Activated CD8-positive, alpha-beta T cell treated with anti-CD3 and anti-CD28 coated beads, Interleukin-2, amount 10 ng/mL, durations not matched to agents 7 days and 5 days (primary cell): ENCODE measurements around the gene ADGRD1. TPM values are rescaled to one million over a fixed set of nuclear protein-coding genes. Genes with fewer than 3 reads are reported as not detected.
"Not testable (repeated sequence)": the region's sequence is repeated elsewhere in the genome, so short reads cannot be mapped to it uniquely, and the experiment has no call there.

Source experiments
- ATAC-seq: fragments of 150-1000 bp; cut with Tn5 transposase; one replicate; pipeline ENCODE4 v1.10.0; 2021; ENCODE audit warnings: moderate library complexity
- CTCF ChIA-PET: fragments of 350-600 bp; sonication (Branson Sonifier 250); formaldehyde crosslinking; loops from one replicate; lab custom pipeline; 2021; ENCODE audit warnings: antibody characterized with exemption; lab: Charles Lee
- POLR2A ChIA-PET: fragments of 350-600 bp; sonication (Branson Sonifier 250); formaldehyde crosslinking; loops from one replicate; lab custom pipeline; 2021; ENCODE audit warnings: antibody characterized with exemption; lab: Charles Lee
- DNase-seq: peaks from one replicate; pipeline ENCODE4 v3.0.0-alpha.2; 2020
- H3K27ac Mint-ChIP-seq: one replicate; pipeline ENCODE4 v1.8.0; 2021; ENCODE audit warnings: mild to moderate bottlenecking, mixed read lengths
- H3K27me3 Mint-ChIP-seq: one replicate; pipeline ENCODE4 v1.8.0; 2021; ENCODE audit warnings: low read depth, mixed read lengths
- H3K36me3 Mint-ChIP-seq: one replicate; pipeline ENCODE4 v1.8.0; 2021; ENCODE audit warnings: low read depth, mixed read lengths
- H3K4me1 Mint-ChIP-seq: one replicate; pipeline ENCODE4 v1.8.0; 2021; ENCODE audit warnings: low read depth, mixed read lengths
- H3K4me3 Mint-ChIP-seq: one replicate; pipeline ENCODE4 v1.8.0; 2021; ENCODE audit warnings: mild to moderate bottlenecking, mixed read lengths
- H3K9me3 Mint-ChIP-seq: one replicate; pipeline ENCODE4 v1.8.0; 2022; ENCODE audit warnings: mixed read lengths; ENCODE audit not compliant: insufficient read depth
- total RNA-seq, 2 experiments: library from RNA; stranded (reverse); gene quantifications; one replicate each; pipeline ENCODE4 v1.2.3, GENCODE V29; 2021

The ADGRD1 gene
- total RNA-seq, 2 experiments from 2014 or later, result not detected

- Mint-ChIP-seq H3K9me3 (no peaks in the 10 kb centered on the region), H3K27me3 (peaks cover 5% of the 10 kb centered on the region), H3K27ac (no peak overlapping the region), H3K4me1 (no peaks in the 10 kb centered on the region), H3K36me3 (no peaks in the 10 kb centered on the region), H3K4me3 (no peak overlapping the region)
- DNase-seq, result no peak
- ChIA-PET CTCF (no interaction called here), POLR2A (no interaction called here)
- ATAC-seq, result no peak
Observed at GRCh38 chr12:130993759-130994670, 40.3 kb downstream of the ADGRD1 start.

GRCh38 chr12:130994821-130995375, 41.2 kb downstream of the ADGRD1 start:
- ChIA-PET POLR2A (no interaction called here), CTCF (no interaction called here)
- H3K36me3 Mint-ChIP-seq, result no peaks in the 10 kb centered on the region
- no peak for DNase-seq
- H3K9me3 Mint-ChIP-seq, result no peaks in the 10 kb centered on the region
- H3K27ac Mint-ChIP-seq, result no peak overlapping the region
- H3K4me1 Mint-ChIP-seq, result no peaks in the 10 kb centered on the region
- ATAC-seq, result no peak
- H3K4me3 Mint-ChIP-seq, result no peak overlapping the region
- H3K27me3 Mint-ChIP-seq, result peaks cover 5% of the 10 kb centered on the region

- H3K27ac Mint-ChIP-seq, H3K36me3 Mint-ChIP-seq, POLR2A ChIA-PET, ATAC-seq, H3K4me3 Mint-ChIP-seq, H3K4me1 Mint-ChIP-seq, CTCF ChIA-PET, H3K27me3 Mint-ChIP-seq, H3K9me3 Mint-ChIP-seq, DNase-seq: not testable (repeated sequence)
Observed at GRCh38 chr12:130995386-130995969, 41.8 kb downstream of the ADGRD1 start.

- no peaks in the 10 kb centered on the region for H3K36me3 Mint-ChIP-seq
- POLR2A ChIA-PET, result no interaction called here
- no peaks in the 10 kb centered on the region for H3K9me3 Mint-ChIP-seq
- no peak overlapping the region for H3K4me3 Mint-ChIP-seq
- no peak overlapping the region for H3K27ac Mint-ChIP-seq
- H3K4me1 Mint-ChIP-seq, result no peaks in the 10 kb centered on the region
- CTCF ChIA-PET, result no interaction called here
- H3K27me3 Mint-ChIP-seq, result no peaks in the 10 kb centered on the region
- DNase-seq (no peak), ATAC-seq (no peak)
Observed at GRCh38 chr12:130998136-130998535, 44.4 kb downstream of the ADGRD1 start.

- DNase-seq (no peak), ATAC-seq (no peak)
- POLR2A ChIA-PET, result no interaction called here
- Mint-ChIP-seq H3K4me1 (no peaks in the 10 kb centered on the region), H3K4me3 (no peak overlapping the region), H3K27ac (no peak overlapping the region), H3K36me3 (no peaks in the 10 kb centered on the region), H3K27me3 (no peaks in the 10 kb centered on the region), H3K9me3 (no peaks in the 10 kb centered on the region)
- CTCF ChIA-PET, result no interaction called here
Observed at GRCh38 chr12:131000000-131000486, 46.3 kb downstream of the ADGRD1 start.

GRCh38 chr12:131001493-131001892, 47.8 kb downstream of the ADGRD1 start:
- no peak for DNase-seq
- CTCF ChIA-PET, result no interaction called here
- Mint-ChIP-seq H3K4me3 (no peak overlapping the region), H3K4me1 (no peaks in the 10 kb centered on the region), H3K36me3 (no peaks in the 10 kb centered on the region), H3K9me3 (no peaks in the 10 kb centered on the region), H3K27ac (no peak overlapping the region), H3K27me3 (no peaks in the 10 kb centered on the region)
- ATAC-seq, result no peak
- POLR2A ChIA-PET, result no interaction called here

GRCh38 chr12:131002216-131002631, 48.5 kb downstream of the ADGRD1 start:
- DNase-seq (no peak), ATAC-seq (no peak)
- Mint-ChIP-seq H3K4me1 (no peaks in the 10 kb centered on the region), H3K27me3 (no peaks in the 10 kb centered on the region), H3K4me3 (no peak overlapping the region), H3K36me3 (no peaks in the 10 kb centered on the region), H3K27ac (no peak overlapping the region), H3K9me3 (no peaks in the 10 kb centered on the region)
- ChIA-PET CTCF (no interaction called here), POLR2A (interaction anchor here (0.6 kb wide), 1 partner anchor 670 kb away, joined by 3 read pairs; no protein-coding TSS in a partner anchor)

GRCh38 chr12:131003036-131003715, 49.5 kb downstream of the ADGRD1 start:
- ATAC-seq (no peak), DNase-seq (no peak)
- H3K9me3 Mint-ChIP-seq, result no peaks in the 10 kb centered on the region
- H3K36me3 Mint-ChIP-seq, result no peaks in the 10 kb centered on the region
- no peaks in the 10 kb centered on the region for H3K27me3 Mint-ChIP-seq
- no peaks in the 10 kb centered on the region for H3K4me1 Mint-ChIP-seq
- H3K4me3 Mint-ChIP-seq, result no peak overlapping the region
- POLR2A ChIA-PET, result no interaction called here
- CTCF ChIA-PET, result no interaction called here
- H3K27ac Mint-ChIP-seq, result no peak overlapping the region

- POLR2A ChIA-PET, result no interaction called here
- CTCF ChIA-PET, result no interaction called here
- H3K27me3 Mint-ChIP-seq, result no peaks in the 10 kb centered on the region
- DNase-seq, result no peak
- no peaks in the 10 kb centered on the region for H3K9me3 Mint-ChIP-seq
- H3K4me1 Mint-ChIP-seq, result no peaks in the 10 kb centered on the region
- no peak for ATAC-seq
- H3K4me3 Mint-ChIP-seq, result no peak overlapping the region
- no peaks in the 10 kb centered on the region for H3K36me3 Mint-ChIP-seq
- H3K27ac Mint-ChIP-seq, result no peak overlapping the region
Observed at GRCh38 chr12:131003716-131004045, 50.0 kb downstream of the ADGRD1 start.

- no peaks in the 10 kb centered on the region for H3K9me3 Mint-ChIP-seq
- CTCF ChIA-PET, result no interaction called here
- DNase-seq (no peak), ATAC-seq (no peak)
- no peaks in the 10 kb centered on the region for H3K36me3 Mint-ChIP-seq
- H3K4me3 Mint-ChIP-seq, result no peak overlapping the region
- no peaks in the 10 kb centered on the region for H3K27me3 Mint-ChIP-seq
- POLR2A ChIA-PET, result no interaction called here
- H3K4me1 Mint-ChIP-seq, result no peaks in the 10 kb centered on the region
- no peak overlapping the region for H3K27ac Mint-ChIP-seq
Observed at GRCh38 chr12:131004166-131004565, 50.5 kb downstream of the ADGRD1 start.

GRCh38 chr12:131005161-131006035, 51.7 kb downstream of the ADGRD1 start:
- DNase-seq (no peak), ATAC-seq (no peak)
- H3K4me1 Mint-ChIP-seq, result no peaks in the 10 kb centered on the region
- no peaks in the 10 kb centered on the region for H3K27me3 Mint-ChIP-seq
- H3K9me3 Mint-ChIP-seq, result no peaks in the 10 kb centered on the region
- ChIA-PET CTCF (no interaction called here), POLR2A (no interaction called here)
- no peaks in the 10 kb centered on the region for H3K36me3 Mint-ChIP-seq
- no peak overlapping the region for H3K27ac Mint-ChIP-seq
- H3K4me3 Mint-ChIP-seq, result no peak overlapping the region
